GM19452 (cell line): Measurements from ENCODE around the gene EXD3.
"Not testable (repeated sequence)": the region's sequence is repeated elsewhere in the genome, so short reads cannot be mapped to it uniquely, and the experiment has no call there.

ENCODE experiments used
- ATAC-seq: cut with Tn5 transposase; IDR thresholded peaks from one replicate; pipeline ENCODE4 v1.9.1; 2021; ENCODE audit not compliant: unreplicated experiment

EXD3 gene, protein sequence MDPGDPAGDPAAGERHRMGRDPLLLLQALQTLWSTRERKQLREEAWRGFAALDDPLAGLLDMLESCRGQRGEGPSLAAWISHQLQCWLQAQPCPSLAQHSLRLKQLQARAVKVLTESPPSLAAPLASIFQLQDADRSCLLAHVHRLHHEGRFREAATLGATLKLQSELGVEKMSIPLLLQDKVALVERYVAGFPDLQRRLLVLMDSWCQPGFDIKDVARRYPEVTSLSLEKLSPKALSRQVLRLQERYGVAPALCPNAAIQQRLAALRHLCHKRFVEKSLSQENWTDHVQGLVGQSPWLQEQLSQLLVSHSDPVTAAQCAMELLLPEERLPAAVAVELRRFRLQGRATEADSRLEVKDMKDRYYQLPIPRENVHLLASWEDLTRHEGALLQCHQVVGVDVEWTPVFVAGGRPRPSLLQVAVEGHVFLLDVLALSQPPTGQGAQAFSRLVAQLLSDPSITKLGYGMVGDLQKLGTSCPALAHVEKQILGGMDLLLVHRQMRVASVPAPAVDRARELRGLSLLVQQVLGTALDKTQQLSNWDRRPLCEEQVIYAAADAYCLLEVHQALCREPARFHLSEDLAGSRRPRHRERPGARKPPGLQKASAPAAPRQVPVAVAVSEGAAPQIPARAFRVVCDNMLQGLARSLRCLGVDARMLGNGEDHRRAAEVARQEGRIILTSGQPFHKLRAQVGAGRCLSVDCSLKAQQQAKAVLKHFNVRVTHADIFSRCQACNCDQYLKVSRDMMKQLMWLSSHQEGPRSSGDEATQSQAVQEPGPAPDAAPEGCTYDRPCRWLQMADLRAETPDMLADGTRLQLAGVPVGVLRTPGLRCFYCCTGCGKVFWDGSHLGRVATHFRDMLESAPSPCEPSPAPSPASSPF

DNA sequence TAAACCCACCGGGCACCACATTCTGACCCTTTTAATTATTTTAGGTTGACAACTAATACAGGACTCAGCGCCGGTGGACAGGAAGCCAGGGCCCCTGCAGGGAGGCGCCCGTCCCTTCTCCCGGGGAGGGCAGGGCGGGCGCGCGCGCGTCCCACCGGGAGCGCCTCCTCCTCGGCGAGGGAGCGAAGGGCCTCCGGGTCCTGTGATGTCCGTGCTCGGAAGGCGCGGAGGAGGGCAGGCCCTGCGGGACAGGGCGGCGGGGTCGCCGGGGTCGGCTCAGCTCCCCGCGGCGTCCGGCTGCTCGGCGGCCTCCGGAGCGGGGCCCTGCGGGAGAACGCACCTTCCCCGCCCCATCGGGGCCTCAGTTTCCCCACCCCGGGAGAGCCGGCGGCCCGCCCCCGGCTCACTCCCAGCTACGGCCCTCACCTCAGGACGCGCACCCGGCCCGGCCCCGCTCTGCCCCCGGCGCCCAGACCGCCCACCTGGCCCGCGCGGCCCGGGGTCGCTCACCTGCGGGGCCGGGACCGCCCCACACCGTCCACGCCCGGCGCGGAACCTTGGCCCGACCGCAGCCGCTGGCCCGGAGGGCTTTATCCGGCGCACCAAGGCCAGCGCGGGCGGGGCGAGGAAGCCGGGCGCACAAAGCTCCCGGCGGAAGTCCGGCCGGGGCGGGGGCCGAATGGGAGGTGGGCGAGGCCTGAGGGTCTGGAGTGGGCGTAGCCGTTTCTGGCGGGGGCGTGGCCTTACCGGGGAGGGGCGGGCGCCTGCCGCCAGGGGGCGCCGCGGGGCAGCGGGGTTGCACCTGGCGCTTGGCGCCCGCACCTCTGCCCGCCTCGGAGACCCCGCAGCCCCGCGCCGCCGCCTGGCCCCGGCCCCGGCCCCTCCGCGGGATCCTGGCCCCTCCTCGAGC lies at the start of gene EXD3, which contains the start of gene NOXA1:
Gene EXD3, minus strand, starts transcription at position 559 of the 910 bp plus-strand sequence. CDS start 27,805 bp downstream, outside the sequence.
Gene NOXA1, plus strand, starts transcription at position 790 of the 910 bp plus-strand sequence. CDS start 137 bp downstream, outside the sequence.
- peak; percentile 80 for ATAC-seq

DNA sequence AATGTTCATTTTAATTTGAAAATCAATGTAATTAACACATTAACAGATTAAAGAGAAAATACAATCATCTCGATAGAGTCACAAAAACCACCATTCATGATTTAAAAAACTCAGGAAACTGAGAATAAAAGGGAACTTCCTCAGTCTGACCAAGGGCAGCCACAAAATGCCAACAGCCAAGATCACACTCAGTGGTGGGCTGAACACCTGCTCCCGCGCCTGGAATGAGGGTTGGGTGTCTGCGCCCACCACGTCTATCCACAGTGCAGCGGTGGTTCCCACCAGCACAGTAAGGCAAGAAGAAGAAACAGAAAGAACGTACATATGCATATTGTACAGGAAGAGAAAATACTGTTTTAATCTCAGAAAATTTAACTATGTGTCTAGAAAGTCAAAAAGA lies 47.8 kb upstream of the EXD3 start:
- ATAC-seq, result no peak

DNA sequence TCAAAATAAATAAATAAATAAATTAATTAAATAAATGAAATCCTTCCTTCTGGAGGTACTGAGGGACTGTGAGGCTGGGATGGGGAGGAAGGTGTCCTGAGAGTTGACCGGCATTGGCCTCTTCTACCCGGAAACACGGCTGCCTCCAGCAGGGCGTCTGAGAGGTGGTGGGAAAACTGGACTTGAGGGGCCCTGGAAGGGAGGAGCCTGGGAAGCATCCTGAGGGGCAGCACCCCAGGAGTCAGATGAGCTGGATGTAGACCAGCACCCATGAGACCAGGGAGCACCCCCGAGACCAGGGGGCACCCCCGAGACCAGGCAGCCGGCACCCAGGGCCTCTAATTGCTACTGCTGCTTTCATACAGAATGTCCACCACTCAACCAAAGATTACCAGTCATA lies 44.9 kb upstream of the EXD3 start:
- ATAC-seq, result no peak

DNA sequence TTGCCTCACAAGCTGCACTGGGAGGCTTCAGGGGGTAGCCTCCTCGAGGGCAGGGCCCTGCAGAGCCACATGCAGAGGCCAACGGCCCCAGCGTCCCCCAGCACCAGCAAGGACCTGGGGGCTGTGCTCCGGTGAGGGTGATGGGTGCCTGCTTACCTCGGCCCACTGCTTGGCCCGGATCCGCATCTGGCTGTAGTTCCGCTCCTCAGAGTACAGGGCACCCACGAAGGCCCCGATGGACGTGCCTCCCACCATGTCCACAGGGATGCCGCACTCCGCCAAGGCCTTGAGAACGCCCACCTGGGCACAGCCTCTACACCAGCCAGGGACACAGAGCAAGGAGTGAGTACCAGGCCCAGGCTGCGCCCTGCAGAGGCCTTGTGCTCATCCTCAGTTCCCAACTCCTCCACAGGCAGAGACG lies 44.2 kb upstream of the EXD3 start:
- no peak for ATAC-seq

DNA sequence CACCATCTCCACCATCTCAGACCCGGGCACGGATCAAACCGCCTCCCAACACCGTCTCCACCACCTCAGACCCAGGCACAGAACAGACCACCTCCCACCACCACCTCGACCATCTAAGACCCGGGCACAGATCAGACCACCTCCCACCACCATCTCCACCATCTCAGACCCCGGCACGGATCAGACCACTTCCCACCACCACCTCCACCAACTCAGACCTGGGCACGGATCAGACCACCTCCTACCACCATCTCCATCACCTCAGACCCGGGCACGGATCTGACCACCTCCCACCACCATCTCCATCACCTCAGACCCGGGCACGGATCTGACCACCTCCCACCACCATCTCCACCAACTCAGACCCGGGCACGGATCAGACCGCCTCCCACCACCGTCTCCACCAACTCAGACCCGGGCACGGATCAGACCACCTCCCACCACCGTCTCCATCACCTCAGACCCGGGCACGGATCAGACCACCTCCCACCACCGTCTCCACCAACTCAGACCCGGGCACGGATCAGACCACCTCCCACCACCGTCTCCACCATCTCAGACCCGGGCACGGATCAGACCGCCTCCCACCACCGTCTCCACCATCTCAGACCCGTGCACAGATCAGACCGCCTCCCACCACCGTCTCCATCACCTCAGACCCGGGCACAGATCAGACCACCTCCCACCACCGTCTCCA lies 43.6 kb upstream of the EXD3 start:
- ATAC-seq, result not testable (repeated sequence)

DNA sequence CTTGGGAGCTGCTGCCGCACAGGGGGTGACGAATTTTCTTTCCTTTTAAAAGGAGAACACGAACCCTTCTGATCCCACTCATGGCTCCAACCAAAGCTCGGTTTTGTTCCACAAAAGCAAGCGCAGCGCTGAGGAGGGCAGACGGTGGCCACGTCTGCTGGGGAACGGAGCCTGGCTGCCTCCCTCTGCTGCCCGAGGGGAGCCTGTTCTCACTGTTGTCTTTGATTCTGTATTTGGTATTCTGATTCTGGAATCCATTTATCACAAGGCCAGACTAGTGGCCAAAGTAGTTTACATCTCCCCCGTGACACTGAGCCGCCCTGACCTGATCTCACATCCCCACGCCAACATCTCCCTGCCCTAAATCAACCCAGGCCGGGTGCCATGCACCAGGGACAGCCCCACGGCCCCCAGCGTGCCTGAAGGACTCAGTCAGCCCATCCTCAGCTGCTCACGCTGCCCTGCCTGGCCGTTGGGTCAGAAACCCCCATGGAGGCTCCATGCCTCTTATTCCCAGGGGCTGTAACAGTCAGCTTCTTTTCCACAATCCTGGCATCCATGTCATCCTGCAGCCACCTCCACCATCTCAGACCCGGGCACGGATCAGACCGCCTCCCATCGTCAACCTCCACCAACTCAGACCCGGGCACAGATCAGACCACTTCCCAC lies 42.9 kb upstream of the EXD3 start:
- ATAC-seq, result no peak

DNA sequence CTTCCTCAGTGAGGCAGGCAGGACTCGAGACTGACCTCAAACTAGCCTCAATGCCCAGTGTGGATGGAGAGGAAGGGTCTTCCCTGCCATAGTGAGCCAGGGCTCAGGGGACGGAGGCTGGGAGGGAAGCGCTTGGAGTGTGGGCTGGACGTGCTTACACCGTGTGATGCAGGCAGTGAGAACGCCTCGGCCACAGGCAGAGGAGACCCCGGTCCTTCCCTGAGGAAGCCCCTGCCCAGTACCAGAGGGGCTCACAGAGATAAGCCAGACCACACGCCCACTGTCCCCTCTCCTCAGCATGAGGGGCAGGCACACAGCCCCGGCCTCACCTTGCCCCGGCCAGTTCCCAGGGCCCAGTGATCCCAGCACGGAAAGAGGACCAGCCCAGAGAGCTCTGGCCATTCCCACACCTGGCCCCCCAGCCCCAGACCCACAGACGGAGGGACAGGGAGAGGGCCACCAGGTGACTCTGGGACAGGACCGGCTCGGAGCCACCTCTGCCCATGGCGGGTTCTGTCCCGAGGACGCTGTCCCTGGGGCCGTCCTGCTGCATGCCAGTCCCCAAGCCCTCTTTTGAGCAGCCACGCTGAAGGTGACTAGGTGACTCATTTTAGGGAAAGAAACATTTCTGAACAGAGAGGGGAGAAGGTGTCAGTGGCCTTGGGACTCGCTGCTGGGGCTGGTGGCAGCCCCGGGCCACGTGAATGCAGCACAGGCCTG lies 42.2 kb upstream of the EXD3 start:
- ATAC-seq, result no peak

DNA sequence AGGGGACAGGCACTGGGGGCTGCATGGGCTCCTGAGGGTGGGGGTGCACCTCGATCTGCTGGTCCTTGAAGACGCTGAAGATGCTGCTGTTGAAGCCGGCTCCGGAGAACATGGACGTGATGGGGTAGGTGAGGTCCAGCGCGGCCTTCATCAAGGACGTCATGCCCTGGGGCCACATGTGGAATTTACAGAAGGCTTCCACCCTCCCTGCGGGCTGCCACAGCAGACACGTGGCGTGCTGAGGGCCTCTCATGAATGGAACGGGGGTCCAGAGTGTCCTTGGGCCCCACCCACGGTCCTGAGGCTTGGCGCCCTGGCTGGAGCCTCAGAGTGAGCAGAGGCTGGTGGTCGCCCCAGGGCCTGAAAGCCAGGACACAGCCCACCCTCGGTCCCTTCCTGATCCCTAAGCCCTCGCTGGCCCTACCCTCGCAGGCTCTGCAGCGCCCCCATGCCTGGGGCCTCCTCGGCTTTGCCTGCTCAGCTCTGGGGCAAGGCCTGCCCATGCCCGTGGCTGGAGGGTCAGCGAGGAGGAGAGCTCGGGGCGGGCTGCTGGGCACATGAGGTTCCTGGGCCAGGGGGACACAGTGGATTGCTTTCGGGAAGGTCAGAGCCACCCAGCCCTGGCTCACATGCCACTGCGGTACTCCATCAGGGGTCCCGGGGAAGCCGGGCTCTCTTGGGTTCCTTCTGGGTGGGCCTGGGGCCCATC lies 41.5 kb upstream of the EXD3 start:
- ATAC-seq, result no peak

DNA sequence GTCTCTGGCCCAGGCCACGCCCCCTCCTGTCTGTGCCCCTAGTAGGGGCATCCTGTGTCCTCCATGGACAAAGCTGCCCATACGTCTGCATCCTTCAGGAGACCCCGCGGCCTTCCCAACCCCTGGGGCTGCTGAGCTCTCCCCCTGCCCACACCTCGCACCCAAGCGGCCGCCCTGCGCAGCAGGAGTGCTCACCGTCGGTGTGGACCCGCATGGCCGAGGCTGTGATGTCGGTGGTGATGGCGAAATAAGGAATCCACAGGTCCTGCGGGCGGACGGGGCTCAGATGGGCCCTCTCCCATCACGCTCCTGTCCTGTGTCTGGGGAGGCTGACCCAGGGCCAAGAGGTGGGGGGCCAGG lies 40.9 kb upstream of the EXD3 start:
- no peak for ATAC-seq

DNA sequence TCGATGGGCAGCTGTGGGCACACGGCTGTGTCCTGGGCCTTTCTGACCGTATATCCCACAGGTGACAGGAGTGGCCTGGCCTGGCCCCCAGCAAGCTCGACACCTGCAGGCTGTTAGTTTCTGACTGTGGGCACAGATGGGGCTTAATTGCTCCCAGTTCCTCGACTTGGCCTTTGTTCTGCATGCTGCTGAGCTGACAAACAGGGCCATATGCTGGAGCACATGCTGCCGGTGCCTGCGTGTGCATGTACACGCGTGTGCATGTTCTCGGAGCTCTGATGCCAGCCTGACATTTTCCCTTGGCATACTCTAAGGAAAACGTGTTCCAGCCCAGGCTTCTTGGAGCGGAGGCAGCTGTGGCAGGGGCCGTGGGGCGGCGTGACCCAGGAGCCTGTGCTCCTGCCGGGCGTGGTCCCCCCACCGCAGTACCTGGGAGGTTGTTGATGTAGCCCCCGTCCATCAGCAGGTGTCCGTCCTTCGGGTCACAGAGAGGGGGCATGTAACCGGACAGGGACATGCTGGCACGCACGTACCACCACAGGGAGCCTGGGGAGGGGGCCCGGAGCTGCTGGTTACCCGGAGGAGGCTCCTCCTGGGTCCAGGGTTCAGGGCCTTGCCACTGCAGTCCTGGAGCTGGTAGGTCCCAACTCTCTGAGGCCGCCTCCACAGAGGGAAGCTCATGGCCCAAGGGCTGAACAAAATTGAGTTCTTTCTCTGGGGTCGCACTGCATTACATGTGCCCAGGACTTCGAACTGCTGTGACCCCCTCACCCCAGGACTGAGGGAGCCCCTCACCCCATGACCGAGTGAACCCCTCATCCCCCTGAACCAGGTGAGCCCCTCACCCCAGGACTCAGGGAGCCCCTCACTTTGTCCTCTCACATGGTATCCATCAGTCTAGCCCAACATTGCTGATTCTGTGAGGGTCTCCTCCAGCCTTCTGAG lies 40.3 kb upstream of the EXD3 start:
- no peak for ATAC-seq

DNA sequence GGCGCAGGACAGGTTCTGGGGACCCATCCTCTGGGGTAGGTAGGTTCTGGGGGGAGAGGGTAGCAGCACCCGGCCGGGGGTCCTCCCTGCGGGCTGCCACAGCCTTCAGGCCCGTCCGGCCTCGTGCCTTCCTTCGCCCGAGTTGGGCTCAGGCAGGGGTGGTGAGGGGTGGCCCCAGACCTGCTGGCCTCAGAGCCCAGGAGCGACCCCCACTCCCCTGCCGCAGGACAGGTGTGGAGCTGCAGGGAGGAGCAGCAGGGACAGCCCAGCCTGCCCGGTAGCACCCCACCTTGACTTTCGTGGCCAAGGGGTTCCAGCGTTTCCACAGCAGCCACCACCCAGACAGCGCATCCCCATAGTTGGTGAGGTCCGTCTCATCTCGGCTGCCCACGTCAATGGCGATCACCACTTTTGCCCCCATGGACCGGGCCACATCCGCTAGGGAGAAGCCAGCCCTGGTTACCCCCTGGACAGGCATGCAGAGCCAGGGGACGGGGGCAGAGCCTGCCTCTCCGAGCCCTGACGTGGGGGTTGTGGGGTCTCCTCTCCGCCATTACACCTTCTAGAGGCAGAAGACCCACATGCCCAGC lies 39.5 kb upstream of the EXD3 start:
- ATAC-seq, result no peak

DNA sequence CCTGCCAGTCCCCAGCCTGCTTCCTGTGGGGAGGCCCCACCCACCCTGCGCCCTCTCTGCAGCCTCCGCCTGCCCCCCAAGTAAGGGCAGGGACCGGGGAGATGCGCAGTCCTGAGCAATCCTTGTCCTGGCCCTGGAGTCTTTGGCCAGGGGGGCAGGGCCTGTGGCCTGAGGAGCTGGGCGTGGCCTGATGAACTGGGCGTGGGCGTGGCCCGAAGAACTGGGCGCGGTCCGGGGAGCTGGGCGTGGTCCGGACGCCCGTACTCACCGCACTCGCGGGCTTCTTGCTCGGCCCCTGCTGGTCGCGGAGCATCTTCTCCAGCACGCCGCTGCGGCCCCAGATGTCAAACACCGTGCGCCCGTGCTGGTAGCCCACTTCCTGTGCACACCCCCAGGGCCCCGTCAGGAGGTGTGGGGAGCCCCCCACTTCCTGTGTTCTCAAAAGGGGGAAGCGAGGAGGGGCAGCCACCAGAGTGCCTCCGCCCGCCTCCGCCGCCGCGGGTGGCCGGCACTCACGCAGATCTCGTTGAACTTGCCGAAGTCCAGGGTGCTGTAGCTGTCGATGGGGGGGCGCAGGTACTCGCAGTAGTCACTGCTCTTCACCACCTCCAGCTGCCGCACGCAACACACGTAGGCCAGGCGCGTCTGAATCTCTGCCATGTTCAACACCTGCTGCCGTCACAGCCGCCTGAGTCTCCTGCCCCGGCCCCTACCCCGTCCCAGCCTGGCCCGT lies 38.9 kb upstream of the EXD3 start:
- no peak for ATAC-seq

DNA sequence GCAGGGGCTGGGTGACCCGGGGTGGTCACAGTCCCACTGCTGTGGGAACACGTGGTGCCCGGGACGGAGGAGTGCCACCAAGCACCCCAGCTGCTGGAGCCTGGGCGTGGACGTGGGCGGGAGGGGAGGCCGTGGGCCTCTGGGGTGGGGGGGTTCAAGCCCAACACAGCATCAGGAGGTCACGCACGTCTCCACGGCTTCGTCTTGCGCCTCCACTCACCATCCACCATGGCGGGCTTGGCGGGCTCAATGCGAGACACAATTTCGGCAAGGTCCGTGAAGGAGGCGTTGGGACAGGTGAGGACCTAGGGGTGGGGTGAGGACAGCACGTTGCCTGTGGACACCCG lies 38.3 kb upstream of the EXD3 start:
- no peak for ATAC-seq

DNA sequence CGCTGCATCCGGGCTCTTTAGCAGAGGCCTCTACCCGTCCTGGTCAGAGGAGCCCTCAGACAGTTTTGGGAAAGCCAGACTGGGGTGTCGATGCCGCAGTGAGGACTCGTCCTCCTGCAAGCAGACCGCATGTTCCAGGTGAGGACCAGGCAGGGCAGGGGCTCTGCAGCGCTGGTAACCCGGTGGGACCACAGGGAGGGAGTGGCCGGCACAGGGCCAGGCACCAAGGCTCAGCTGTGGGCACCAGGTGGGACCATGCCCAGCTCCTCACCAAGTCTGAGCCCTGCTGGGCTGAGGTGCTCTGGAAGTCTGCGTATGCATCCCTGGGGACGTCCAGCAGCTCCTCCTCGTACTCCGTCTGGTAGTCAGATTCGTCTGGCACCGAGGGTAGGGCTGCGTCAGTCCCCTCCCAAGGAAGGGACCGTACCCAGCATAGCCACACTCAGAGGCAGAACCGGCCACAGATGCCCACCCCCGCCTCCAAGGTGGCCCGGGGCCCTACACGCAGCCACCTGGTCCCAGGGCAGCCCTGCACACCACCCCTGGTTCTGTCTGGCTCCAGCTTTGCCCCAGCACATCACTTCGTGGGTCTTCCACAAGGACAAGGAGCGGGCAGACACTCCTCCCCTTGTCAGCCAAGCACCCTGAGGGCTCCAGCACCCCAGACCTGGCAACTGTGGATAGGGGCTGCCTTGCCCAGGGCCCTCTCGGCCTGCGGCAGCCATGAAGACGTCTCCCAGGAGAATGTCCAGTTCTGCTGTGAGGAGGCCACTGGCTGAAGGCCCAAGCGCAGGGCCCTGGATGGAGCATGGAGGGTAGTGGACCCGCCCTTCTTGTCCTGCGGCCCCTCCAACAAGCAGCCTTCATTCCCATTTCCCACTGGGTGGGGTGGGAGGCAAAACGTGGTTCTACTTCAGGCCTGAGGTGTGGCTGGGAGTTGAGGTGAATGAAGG lies 37.7 kb upstream of the EXD3 start:
- ATAC-seq, result no peak

DNA sequence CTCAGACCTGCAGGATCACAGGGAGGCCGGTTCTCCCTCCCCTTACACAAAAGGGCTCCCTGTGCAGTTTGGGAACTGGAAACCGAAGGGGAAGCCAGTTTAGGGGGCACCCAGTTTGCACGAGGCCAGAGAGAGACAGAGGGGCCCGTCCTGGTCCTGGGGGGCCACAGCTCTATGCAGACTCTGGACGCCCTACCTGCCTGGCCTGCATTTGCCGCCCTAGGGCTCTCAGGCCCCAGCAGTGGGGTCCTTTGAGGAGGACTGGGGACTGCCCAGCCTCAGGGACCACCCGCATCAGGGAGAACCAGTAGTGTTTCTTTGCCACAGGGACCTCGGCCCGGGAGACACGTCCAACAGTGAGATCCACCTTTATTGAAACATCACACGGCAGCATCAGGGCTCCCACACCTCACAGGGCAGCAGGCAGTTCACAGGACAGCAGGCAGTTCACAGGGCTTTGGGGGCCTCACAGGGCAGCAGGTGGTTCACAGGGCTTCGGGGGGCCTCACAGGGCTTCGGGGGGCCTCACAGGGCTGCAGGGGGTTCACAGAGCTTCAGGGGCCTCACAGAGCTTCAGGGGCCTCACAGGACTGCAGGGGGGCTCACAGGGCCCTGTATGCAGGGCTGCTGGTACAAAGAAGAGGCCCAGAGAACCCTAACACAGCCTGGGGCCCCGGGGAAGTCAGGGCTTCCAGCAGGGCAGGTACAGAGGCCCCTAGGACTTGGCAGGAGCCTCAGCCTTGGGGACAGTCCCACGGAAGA lies 36.8 kb upstream of the EXD3 start:
- ATAC-seq, result no peak
